Body of pancreas (tissue), 4 donors: ENCODE data around the gene ROMO1.

Experiments
- CTCF ChIP-seq, 7 experiments: fragments of 450-650 bp in 4 of 7; fragments of 200-600 bp in 3 of 7; sonication (generic) in 3 of 7; IDR thresholded peaks; one replicate each; pipeline ENCODE4 v1.5.1; 2016 to 2019; ENCODE audit warnings: antibody characterized with exemption in 7 of 7
- POLR2A ChIP-seq, 3 donors: fragments of 450-650 bp; IDR thresholded peaks; one replicate each; pipeline ENCODE4 v1.6.1; 2016; ENCODE audit warnings: antibody characterized with exemption in 3 of 3, mild to moderate bottlenecking in 2 of 3

DNA sequence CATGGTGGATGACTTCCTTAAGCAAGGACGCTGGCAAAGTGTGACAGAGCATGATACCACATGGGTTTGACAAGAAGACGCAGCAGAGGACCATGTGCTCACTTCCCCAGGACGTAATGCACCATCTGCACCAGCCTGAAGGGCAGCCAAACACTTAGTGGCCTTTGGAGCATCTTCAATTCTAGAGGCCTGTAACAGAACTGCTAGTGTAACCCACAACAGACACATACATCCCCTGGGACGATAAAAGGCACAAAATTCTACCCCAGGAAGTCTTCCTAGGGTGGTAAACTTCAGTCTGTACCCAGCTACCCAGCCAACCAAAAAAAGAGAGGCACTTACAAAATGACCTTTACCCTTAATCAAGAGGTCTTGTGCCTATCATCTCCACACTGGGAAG is 25.3 kb upstream of the ROMO1 start:
- no peak for TF ChIP-seq POLR2A (IDR thresholded peaks at IDR 0.05)
- TF ChIP-seq CTCF (IDR thresholded peaks at IDR 0.05) = no peak
